ENCODE data around the gene KISS1. TPM values are rescaled to one million over a fixed set of nuclear protein-coding genes. Genes with fewer than 3 reads are reported as not detected.

Gene KISS1, protein sequence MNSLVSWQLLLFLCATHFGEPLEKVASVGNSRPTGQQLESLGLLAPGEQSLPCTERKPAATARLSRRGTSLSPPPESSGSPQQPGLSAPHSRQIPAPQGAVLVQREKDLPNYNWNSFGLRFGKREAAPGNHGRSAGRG
- total RNA-seq = not detected in 2 replicates

DNA sequence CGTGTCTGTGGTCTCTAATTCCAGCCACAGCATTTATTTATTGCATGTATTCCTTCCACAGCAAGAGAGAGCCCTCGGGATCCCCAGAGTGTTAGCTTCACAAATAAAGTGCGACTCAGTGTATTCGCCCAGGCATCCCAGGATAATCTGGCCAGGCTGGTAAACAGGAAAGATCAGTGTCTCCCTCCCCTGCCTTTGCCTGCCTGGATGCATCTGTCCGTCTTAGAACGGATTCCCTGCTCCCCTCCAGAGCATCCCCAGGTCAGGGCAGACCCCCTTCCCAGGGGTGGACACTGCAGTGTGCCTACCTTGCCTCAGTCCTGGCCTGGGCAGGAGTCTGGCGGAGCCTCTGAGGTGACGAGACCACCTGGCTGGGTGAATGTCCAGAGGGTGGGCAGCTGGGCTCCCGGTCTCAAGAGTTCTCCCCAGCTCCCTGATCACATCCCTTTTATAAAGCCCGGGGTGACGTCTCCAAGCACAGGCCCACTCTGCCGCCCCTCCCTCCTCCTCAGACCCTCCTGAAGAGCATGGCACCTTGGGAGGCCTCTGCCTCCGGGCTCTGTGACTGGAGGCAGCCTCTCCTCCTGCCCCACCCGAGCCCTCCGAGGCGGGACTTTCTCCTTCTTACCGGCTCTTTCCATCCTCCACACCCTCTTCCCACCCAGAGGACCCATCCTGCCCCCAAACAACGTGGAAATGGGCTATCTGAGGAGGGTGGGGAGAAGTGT, at the start of gene KISS1:
Gene KISS1, minus strand, starts transcription at position 424 of the 728 bp plus-strand sequence. CDS start 3,615 bp downstream, outside the sequence.

DNA sequence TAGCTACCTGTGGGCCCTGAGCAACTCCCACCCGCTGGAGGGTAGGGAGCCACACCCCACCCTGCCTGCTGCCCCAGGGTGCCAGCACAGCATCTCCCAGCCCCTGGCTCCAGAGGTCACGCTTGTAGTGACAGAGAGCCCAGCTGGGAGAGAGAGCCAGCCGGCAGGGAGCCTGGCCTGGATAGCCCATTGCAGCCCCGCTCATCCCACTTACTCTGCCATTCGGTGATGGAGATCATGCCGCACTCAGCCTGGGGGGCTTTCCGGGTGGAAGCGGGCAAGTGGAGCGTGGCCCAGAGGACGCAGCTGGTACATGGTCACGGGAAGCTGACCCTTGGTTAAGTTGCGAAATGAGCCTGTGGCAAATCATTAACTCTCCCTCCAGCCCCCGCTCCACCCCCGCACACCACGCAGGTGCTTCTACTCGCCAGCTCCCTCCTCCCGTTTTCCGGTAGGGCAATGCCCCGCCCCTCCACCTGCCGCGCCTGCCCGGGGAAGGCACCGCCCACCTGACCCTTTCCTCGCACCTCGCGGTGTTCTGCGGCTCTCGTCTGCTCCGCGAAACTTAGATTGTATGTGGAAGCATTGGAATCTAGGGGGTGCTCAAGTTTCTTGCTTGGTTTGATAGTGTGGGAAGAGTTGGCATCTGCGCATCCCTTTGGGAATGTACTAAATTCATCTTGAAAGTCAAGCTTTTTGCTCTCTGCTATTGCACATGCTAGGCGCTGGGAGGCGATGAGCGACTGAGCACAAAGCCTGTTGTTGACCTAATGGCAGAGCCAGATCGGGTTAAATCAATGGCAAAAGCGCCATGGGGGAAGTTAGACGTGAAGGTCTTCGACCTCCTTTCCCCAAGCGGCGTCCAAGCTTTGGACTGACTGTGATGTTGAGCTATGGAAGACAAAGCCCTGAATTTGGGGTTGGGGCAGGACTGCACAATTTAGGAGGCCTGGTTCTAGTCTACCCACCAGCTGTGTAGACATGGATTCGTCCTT, 17.7 kb upstream of the KISS1 start, which contains the start of gene GOLT1A:
Gene GOLT1A, minus strand, starts transcription at position 321 of the 995 bp plus-strand sequence. Its CDS starts 82 bp downstream, at position 239.

DNA sequence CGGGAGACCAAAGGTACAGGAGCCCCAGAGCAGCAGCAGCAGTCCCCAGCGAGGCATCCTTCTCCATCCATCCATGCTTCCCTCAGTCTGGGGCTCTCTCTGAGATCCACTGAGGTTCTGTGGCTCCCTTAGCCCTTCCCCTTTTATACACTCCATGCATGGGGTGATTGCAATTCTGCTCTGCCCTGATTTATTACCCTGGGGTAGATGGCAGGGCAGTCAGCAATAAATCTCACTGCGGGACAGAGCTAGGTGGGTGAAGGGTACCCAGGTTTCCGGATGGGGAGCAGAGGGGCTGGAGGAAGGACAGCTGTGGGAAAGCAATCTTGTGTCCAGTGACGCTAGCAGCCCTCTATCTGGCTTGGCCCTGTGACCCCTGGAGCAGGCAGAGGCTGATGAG, 30.1 kb downstream of the KISS1 start, which contains the start of gene REN:
Gene REN, minus strand, starts transcription at position 119 of the 400 bp plus-strand sequence. Its CDS starts 44 bp downstream, at position 75.

DNA sequence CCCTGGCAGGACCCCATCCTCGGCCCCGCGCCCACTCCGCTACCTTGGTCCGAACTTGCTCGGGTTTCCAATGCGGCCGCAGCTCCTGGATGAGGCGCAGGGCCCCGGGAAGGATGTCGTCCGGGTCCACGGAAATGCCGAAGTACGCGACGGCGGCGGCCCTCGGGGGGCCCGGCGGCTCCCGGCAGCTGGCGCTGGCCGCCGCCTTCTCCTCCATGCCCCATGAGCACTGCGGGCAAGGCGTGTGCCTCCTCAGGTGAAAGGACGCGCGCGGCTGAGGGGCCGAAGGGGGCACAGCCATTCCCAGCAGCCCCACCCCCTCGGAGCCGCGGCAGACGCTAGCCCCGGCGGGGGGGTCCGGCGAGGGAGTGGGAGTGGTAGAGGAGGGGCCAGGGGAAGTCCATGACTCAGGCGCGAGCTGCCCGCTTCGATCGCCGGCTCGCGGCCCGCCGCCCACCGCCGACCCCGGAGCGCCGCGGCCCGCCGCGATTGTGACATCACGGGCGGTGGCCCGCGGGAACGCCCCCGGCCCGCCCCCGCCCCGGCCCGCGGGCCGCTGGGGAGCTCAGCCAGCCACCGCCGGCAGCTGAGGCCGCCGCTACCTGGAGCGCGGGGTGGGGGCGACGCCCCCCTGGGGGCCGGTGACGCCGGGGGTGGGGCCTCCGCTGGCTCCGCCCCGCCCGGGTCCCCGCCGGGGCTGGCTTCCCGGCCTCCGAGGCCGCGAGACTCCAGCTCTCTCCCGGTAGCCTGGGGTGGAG, 44.6 kb downstream of the KISS1 start, which contains the start of gene ETNK2:
Gene ETNK2, minus strand, starts transcription at position 493 of the 758 bp plus-strand sequence. Its CDS starts 192 bp downstream, at position 301.

Other genes with a start within 250 kb of the KISS1 start
- 11.8 and 14.2 TPM in 2 replicates for gene SOX13, start 123.4 kb downstream of the KISS1 start, total RNA-seq
- 17.7 and 21.6 TPM in 2 replicates for gene ETNK2, start 44.4 kb downstream of the KISS1 start, total RNA-seq
- gene REN, start 30.2 kb downstream of the KISS1 start, total RNA-seq = not detected in 2 replicates
- not detected in 2 replicates for gene GOLT1A, start 17.5 kb upstream of the KISS1 start, total RNA-seq
- gene PLEKHA6, start 163.4 kb upstream of the KISS1 start, total RNA-seq = 4.3 and 10.2 TPM in 2 replicates
- 21.9 and 31.2 TPM in 2 replicates for gene PPP1R15B, start 215.3 kb upstream of the KISS1 start, total RNA-seq

All from airway epithelial cell (primary cell).